ENCODE data around the gene GUCA2A. TPM values are rescaled to one million over a fixed set of nuclear protein-coding genes. Genes with fewer than 3 reads are reported as not detected.

The GUCA2A gene
- total and polyA plus RNA-seq, 8 donors, result 0.30 to 0.87 (median 0.44) TPM; not detected in 2

DNA sequence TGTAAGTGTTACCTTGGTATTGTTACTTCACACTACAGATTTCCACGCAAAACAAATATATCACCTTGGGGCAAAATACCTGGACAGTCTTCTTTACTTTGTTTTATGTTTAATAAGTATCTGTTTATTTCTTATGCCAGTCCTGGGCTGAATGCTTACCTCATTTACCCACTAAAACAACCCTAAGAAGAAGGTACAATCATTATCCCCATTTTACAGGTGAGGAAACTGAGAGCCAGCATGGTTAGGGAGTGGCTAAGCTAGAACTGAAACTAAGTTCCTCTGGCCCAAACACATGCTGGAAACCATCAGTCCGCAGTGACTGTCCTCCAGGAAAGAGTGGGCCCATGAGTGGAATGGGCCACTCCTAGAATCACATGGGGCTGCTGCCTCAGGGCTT is 24.4 kb downstream of the GUCA2A start:
- no peaks in the 10 kb centered on the region for H3K4me1 ChIP-seq
- H3K9me3 ChIP-seq, result no peaks in the 10 kb centered on the region
- DNase-seq (no peak), ATAC-seq (no peak)
- no peak overlapping the region for H3K27ac ChIP-seq
- peaks cover 0 to 11% of the 10 kb centered on the region in 2 donors for H3K27me3 ChIP-seq
- no peaks in the 10 kb centered on the region for H3K36me3 ChIP-seq
- no peak overlapping the region for H3K4me3 ChIP-seq
- intact Hi-C loops (cut with DNase I), result no loop called here
- TF ChIP-seq, protein P1, sequence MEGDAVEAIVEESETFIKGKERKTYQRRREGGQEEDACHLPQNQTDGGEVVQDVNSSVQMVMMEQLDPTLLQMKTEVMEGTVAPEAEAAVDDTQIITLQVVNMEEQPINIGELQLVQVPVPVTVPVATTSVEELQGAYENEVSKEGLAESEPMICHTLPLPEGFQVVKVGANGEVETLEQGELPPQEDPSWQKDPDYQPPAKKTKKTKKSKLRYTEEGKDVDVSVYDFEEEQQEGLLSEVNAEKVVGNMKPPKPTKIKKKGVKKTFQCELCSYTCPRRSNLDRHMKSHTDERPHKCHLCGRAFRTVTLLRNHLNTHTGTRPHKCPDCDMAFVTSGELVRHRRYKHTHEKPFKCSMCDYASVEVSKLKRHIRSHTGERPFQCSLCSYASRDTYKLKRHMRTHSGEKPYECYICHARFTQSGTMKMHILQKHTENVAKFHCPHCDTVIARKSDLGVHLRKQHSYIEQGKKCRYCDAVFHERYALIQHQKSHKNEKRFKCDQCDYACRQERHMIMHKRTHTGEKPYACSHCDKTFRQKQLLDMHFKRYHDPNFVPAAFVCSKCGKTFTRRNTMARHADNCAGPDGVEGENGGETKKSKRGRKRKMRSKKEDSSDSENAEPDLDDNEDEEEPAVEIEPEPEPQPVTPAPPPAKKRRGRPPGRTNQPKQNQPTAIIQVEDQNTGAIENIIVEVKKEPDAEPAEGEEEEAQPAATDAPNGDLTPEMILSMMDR (IDR thresholded peaks at IDR 0.05), result no peak

DNA sequence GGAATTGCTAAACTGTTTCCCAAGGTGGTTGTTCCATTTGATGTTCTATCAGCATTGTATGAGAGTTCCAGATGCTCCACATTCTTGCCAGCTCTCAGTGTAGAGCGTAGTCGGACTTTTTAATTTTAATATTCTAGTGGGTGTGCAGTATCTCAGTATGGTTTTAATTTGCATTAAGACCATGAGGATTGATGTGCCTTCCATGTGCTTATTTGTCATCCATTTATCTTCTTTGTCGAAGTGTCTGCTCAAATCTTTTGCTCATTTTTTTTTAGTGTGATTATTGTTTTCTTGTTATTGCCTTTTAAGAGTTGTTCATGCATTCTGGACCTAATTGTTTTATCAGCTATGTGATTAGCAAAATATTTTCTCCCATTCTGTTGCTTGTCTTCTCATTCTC is 25.1 kb downstream of the GUCA2A start:
- no peak overlapping the region for H3K27ac ChIP-seq
- no peaks in the 10 kb centered on the region for H3K36me3 ChIP-seq
- no peak overlapping the region for H3K4me3 ChIP-seq
- TF ChIP-seq, protein P1 (IDR thresholded peaks at IDR 0.05), result no peak
- ATAC-seq, result no peak
- peaks cover 0 to 5% of the 10 kb centered on the region in 2 donors for H3K27me3 ChIP-seq
- DNase-seq, result no peak
- no peaks in the 10 kb centered on the region for H3K9me3 ChIP-seq
- intact Hi-C loops (cut with DNase I), result no loop called here
- H3K4me1 ChIP-seq, result no peaks in the 10 kb centered on the region

DNA sequence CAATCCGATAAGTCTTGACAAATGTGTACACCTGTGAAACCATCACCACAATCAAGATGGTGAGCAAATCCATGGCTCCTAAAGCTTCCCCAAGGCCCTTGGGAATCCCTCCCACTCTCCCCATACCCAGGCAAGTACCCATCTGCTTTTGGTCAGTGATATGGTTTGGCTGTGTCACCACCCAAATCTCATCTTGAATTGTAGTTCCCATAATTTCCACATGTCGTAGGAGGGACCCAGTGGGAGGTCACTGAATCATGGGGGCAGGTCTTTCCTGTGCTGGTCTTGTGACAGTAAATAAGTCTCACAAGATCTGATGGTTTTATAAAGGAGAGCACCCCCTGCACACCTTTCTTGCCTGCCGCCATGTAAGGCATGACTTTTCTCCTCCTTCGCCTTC is 26.0 kb downstream of the GUCA2A start:
- TF ChIP-seq, protein P1 (IDR thresholded peaks at IDR 0.05), result no peak
- Histone ChIP-seq H3K9me3 (no peaks in the 10 kb centered on the region), H3K27ac (no peak overlapping the region), H3K4me3 (no peak overlapping the region), H3K27me3 (peaks cover 0 to 1% of the 10 kb centered on the region in 2 donors), H3K4me1 (no peaks in the 10 kb centered on the region), H3K36me3 (no peaks in the 10 kb centered on the region)
- ATAC-seq (no peak), DNase-seq (no peak)
- intact Hi-C loops (cut with DNase I), result no loop called here

DNA sequence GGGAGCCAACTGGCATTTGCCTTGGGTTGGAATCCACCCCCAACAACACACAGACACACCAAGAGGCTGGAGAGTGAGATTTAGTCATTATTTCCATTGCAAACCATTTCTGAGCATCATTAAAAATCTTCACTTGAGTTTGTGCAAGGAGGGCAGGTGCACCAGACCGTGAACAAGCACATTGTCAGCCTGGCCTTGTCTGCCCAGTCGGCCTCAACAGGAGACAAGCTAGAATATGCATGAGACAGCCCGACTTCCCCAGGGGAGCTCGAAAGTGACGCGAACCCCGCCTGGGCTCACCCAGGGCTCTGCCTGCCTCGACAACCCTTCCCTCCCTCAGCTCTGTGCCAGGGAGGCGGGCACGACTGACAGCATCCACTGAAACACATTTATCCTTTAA is 26.8 kb downstream of the GUCA2A start:
- Histone ChIP-seq H3K4me3 (no peak overlapping the region), H3K27ac (no peak overlapping the region), H3K4me1 (no peaks in the 10 kb centered on the region), H3K36me3 (no peaks in the 10 kb centered on the region), H3K27me3 (no peaks in the 10 kb centered on the region), H3K9me3 (no peaks in the 10 kb centered on the region)
- TF ChIP-seq, protein P1 (IDR thresholded peaks at IDR 0.05), result no peak
- ATAC-seq (no peak), DNase-seq (no peak)
- intact Hi-C loops (cut with DNase I), result no loop called here

DNA sequence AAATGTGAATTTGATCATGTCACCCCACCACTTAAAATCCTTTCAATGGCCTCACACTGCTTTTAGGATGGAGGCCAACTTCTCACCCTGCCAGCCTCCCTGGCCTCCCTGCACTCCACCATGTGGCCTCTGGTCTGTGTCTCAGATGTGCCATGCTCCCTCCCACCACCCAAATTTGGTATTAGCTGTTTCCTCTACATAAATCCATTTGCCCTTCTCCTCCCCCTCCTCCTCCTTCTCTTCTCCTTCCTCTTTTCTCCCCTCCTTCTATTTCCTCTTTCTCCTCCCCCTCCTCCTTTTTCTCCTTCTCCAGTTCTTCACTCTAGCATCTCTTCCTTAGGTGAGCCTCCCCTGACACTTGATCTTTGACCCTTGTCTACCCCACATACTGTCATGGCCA is 28.1 kb downstream of the GUCA2A start:
- TF ChIP-seq, protein P1 (IDR thresholded peaks at IDR 0.05), result no peak
- no peaks in the 10 kb centered on the region for H3K4me1 ChIP-seq
- no peak for DNase-seq
- H3K27me3 ChIP-seq, result no peaks in the 10 kb centered on the region
- H3K36me3 ChIP-seq, result no peaks in the 10 kb centered on the region
- no peak for ATAC-seq
- H3K27ac ChIP-seq, result no peak overlapping the region
- no peak overlapping the region for H3K4me3 ChIP-seq
- no peaks in the 10 kb centered on the region for H3K9me3 ChIP-seq
- intact Hi-C loops (cut with DNase I), result no loop called here

All from left lung (tissue), 10 donors.